GM12878 (cell line): Measurements from ENCODE around the gene SMARCC1. TPM values are rescaled to one million over a fixed set of nuclear protein-coding genes. Genes with fewer than 3 reads are reported as not detected.

Experiments used
- ATAC-seq: fragments of 200-7000 bp; cut with Tn5 transposase; 3 replicates; pipeline ENCODE4 v1.9.1; 2020; ENCODE audit warnings: mild to moderate bottlenecking, moderate library complexity
- BruUV-seq: library from RNA; stranded (reverse); fragments of 400-500 nt; replicated peaks from 2 replicates; lab custom pipeline; 2021; lab: Mats Ljungman, UMichigan
- CTCF ChIA-PET: fragments of 300-600 bp; sonication (Branson Sonifier 250); formaldehyde crosslinking; extraction: SDS; loops from one replicate; lab custom pipeline; 2021; ENCODE audit warnings: inconsistent platforms; lab: Yijun Ruan, JAX
- POLR2A ChIA-PET: fragments of 350-600 bp; formaldehyde crosslinking; extraction: SDS; loops from one replicate; lab custom pipeline; 2021; ENCODE audit warnings: inconsistent platforms; lab: Charles Lee
- RAD21 ChIA-PET: fragments of 300-600 bp; sonication (Branson Sonifier 250); formaldehyde crosslinking; loops from one replicate; lab custom pipeline; 2023; ENCODE audit warnings: antibody characterized with exemption; ENCODE audit not compliant: unreplicated experiment; lab: Charles Lee
- SMC1A ChIA-PET: fragments of 300-600 bp; sonication (Branson Sonifier 250); formaldehyde crosslinking; loops from one replicate; lab custom pipeline; 2023; ENCODE audit not compliant: unreplicated experiment, uncharacterized antibody; lab: Charles Lee
- DNase-seq: peaks from one replicate; pipeline ENCODE4 v3.0.0-alpha.2; 2011; ENCODE audit warnings: low read depth, low spot score
- FAIRE-seq: peaks from 3 replicates; lab custom pipeline; 2011; peaks lifted over from hg19 to GRCh38; lab: Jason Lieb, UNC
- H2AFZ ChIP-seq: 2 replicates; pipeline ENCODE4 v1.6.0; 2011; ENCODE audit warnings: low read depth, low read length, control low read depth; ENCODE audit not compliant: control insufficient read depth
- H3K27ac ChIP-seq: 2 replicates; pipeline ENCODE4 v1.5.1; 2011; ENCODE audit warnings: control low read depth; ENCODE audit not compliant: control insufficient read depth, insufficient read depth
- H3K27me3 ChIP-seq, 2 experiments: replicated peaks in 1 of 2; 2 replicates each; pipeline versions ENCODE4 v1.6.0 to v1.6.1; 2011; ENCODE audit warnings: low read length in 1 of 2; ENCODE audit not compliant: control insufficient read depth in 2 of 2, insufficient read depth in 2 of 2
- H3K36me3 ChIP-seq, 2 experiments: 2 replicates each; pipeline ENCODE4 v1.5.1; 2011; ENCODE audit warnings: low read length in 1 of 2; ENCODE audit not compliant: control insufficient read depth in 2 of 2, insufficient read depth in 2 of 2
- H3K4me1 ChIP-seq: 2 replicates; pipeline ENCODE4 v1.6.1; 2011; ENCODE audit warnings: mild to moderate bottlenecking, low read length, moderate library complexity, mixed read lengths; ENCODE audit not compliant: control insufficient read depth, insufficient read depth
- H3K4me2 ChIP-seq: 2 replicates; pipeline ENCODE4 v1.6.0; 2011; ENCODE audit warnings: control low read depth; ENCODE audit not compliant: control insufficient read depth, insufficient read depth
- H3K4me3 ChIP-seq: fragments of 200-600 bp; sonication (generic); 2 replicates; pipeline ENCODE4 v1.5.1; 2016
- H3K79me2 ChIP-seq: 2 replicates; pipeline ENCODE4 v1.6.0; 2011; ENCODE audit warnings: low read length; ENCODE audit not compliant: control insufficient read depth, insufficient read depth
- H3K9ac ChIP-seq: 2 replicates; pipeline ENCODE4 v1.8.0; 2011; ENCODE audit warnings: low read length, control low read depth, mixed read lengths; ENCODE audit not compliant: control insufficient read depth, insufficient read depth
- H3K9me3 ChIP-seq: replicated peaks from 3 replicates; pipeline ENCODE4 v1.5.1; 2011; ENCODE audit warnings: mild to moderate bottlenecking, low read length; ENCODE audit not compliant: control insufficient read depth, insufficient read depth
- H4K20me1 ChIP-seq: 2 replicates; pipeline ENCODE4 v1.6.0; 2011; ENCODE audit not compliant: control insufficient read depth, insufficient read depth
- CHD1 ChIP-seq: IDR thresholded peaks from 2 replicates; pipeline ENCODE4 v1.6.1; 2012; ENCODE audit warnings: low read depth, low read length, improper control_type of control experiment
- EED ChIP-seq: sonication (generic); IDR thresholded peaks from 2 replicates; pipeline ENCODE4 v1.6.1; 2016; ENCODE audit warnings: antibody characterized with exemption, low read depth
- EGR1 ChIP-seq, 2 experiments: IDR thresholded peaks; 1 replicate in 1 of 2; 2 replicates in 1 of 2; pipeline ENCODE4 v1.6.1; 2011 to 2012; ENCODE audit warnings: low read depth in 2 of 2, low read length in 2 of 2, borderline replicate concordance in 1 of 2, mild to moderate bottlenecking in 1 of 2, moderate library complexity in 1 of 2
- ELK1 ChIP-seq: IDR thresholded peaks from 2 replicates; pipeline ENCODE4 v1.6.1; 2012; ENCODE audit warnings: low read depth, low read length, improper control_type of control experiment
- EP300 ChIP-seq, 2 experiments: fragments of 150-350 bp in 1 of 2; IDR thresholded peaks; 2 replicates each; pipeline ENCODE4 v1.6.1; 2011 to 2012; ENCODE audit warnings: low read depth in 2 of 2, low read length in 2 of 2, borderline replicate concordance in 1 of 2, improper control_type of control experiment in 1 of 2, inconsistent platforms in 1 of 2; ENCODE audit not compliant: control insufficient read depth in 1 of 2
- ETV6 ChIP-seq, 2 experiments: fragments of 450-650 bp in 1 of 2; IDR thresholded peaks in 1 of 2; conservative IDR thresholded peaks in 1 of 2; 2 replicates each; pipeline ENCODE4 v1.6.1; 2014; ENCODE audit warnings: antibody characterized with exemption in 1 of 2, borderline replicate concordance in 1 of 2, low read depth in 1 of 2, mild to moderate bottlenecking in 1 of 2, moderate library complexity in 1 of 2
- EZH2 ChIP-seq: IDR thresholded peaks from 2 replicates; pipeline ENCODE4 v1.6.1; 2012; ENCODE audit warnings: low read depth, mild to moderate bottlenecking, control low read depth, inconsistent platforms, low read length, borderline replicate concordance; ENCODE audit not compliant: control insufficient read depth
- IKZF2 ChIP-seq, 2 experiments: fragments of 450-650 bp; IDR thresholded peaks; 2 replicates each; pipeline ENCODE4 v1.6.1; 2017; ENCODE audit warnings: mild to moderate bottlenecking in 2 of 2, moderate library complexity in 2 of 2
- MEF2A ChIP-seq: IDR thresholded peaks from 2 replicates; pipeline ENCODE4 v1.6.1; 2011; ENCODE audit warnings: low read depth, mild to moderate bottlenecking, low read length, moderate library complexity; ENCODE audit not compliant: insufficient read depth
- MLLT1 ChIP-seq: fragments of 450-650 bp; IDR thresholded peaks from 2 replicates; pipeline ENCODE4 v1.6.1; 2016; ENCODE audit warnings: mild to moderate bottlenecking
- MYB ChIP-seq: fragments of 150-350 bp; IDR thresholded peaks from 2 replicates; pipeline ENCODE4 v1.6.1; 2014; ENCODE audit warnings: mild to moderate bottlenecking, low read depth, low read length, borderline replicate concordance
- NR2C1 ChIP-seq: fragments of 450-650 bp; IDR thresholded peaks from 2 replicates; pipeline ENCODE4 v1.6.1; 2017; ENCODE audit warnings: antibody characterized with exemption, mild to moderate bottlenecking, moderate library complexity
- PRDM15 ChIP-seq: fragments of 450-650 bp; formaldehyde crosslinking; IDR thresholded peaks from 2 replicates; pipeline ENCODE4 v1.4.0; 2020; ENCODE audit warnings: mild to moderate bottlenecking, moderate library complexity
- RBBP5 ChIP-seq: fragments of 200-600 bp; sonication (generic); conservative IDR thresholded peaks from 2 replicates; pipeline ENCODE4 v1.6.1; 2016
- USF2 ChIP-seq: IDR thresholded peaks from 2 replicates; pipeline ENCODE4 v1.6.1; 2011; ENCODE audit warnings: low read depth, low read length, improper control_type of control experiment, borderline replicate concordance
- WGBS: methylation state at CpG from one replicate; pipeline ENCODE4 v1.1.6; 2016; ENCODE audit warnings: low lambda C conversion rate; ENCODE audit not compliant: insufficient replicate concordance, insufficient coverage; ENCODE audit errors: missing lambda C conversion rate; 5-methylcytosine and 5-hydroxymethylcytosine counted together
- in situ Hi-C: fragments of 300-500 bp; cut with MboI; formaldehyde crosslinking; loops from 9 replicates; pipeline ENCODE4 v1.14.3; 2018; ENCODE audit warnings: mixed read lengths
- intact Hi-C: fragments of 100-400 bp; cut with micrococcal nuclease; formaldehyde crosslinking; loops from one replicate; pipeline ENCODE4 v1.14.2; 2022; ENCODE audit not compliant: unreplicated experiment
- polyA plus RNA-seq, 11 experiments: library from polyadenylated mRNA; depleted of rRNA in 4 of 11; unstranded in 6 of 11; stranded (reverse) in 5 of 11; fragments of >200 nt; fragmentation: Nextera tagmentation in 4 of 11; fragmentation: Illumina TruSeq in 1 of 11; extraction: Ambion mirVana in 4 of 11; extraction: Trizol in 1 of 11; gene quantifications; 1 replicate in 1 of 11; 2 replicates in 10 of 11; pipeline versions ENCODE4 v1.2.1 to v1.2.3, GENCODE V29; 2011 to 2016; ENCODE audit warnings: inconsistent platforms in 2 of 11, missing spikeins in 2 of 11, low read depth in 1 of 11
- total RNA-seq, 4 experiments: library from RNA; depleted of rRNA in 3 of 4; stranded (reverse); fragments of >200 nt in 3 of 4; fragmentation: Illumina TruSeq in 1 of 4; extraction: Trizol in 1 of 4; gene quantifications; 2 replicates each; pipeline versions ENCODE4 v1.2.1 to v1.2.3, GENCODE V29; 2013 to 2021

The SMARCC1 gene
- total and polyA plus RNA-seq, 10 of the 15 experiments (the other 5 are each of a cell fraction or from before 2014, with no cell fraction given): 26.6 to 147 (median 57.1) TPM

GRCh38 chr3:47610583-47610982 lies 171.1 kb downstream of the SMARCC1 start:
- 67% methylated on average over 3 of the region's 3 CpGs for WGBS

More at GRCh38 chr3:47610583-47610982, 171.1 kb downstream of the SMARCC1 start:
- ChIA-PET RAD21 (interaction anchor here (0.6 kb wide), 1 partner anchor 14 kb away, joined by 3 read pairs; no protein-coding TSS in a partner anchor), SMC1A (no interaction called here), POLR2A (no interaction called here)
- Histone ChIP-seq H3K4me1 (no peaks in the 10 kb centered on the region), H3K4me2 (no peak overlapping the region), H3K27me3 (no peaks in the 10 kb centered on the region), H3K79me2 (no peaks in the 10 kb centered on the region), H3K36me3 (peaks cover 6 to 30% of the 10 kb centered on the region in 2 experiments), H4K20me1 (no peaks in the 10 kb centered on the region), H3K9ac (no peak overlapping the region)
- intact Hi-C loops: no loop called here
- ATAC-seq (no peak), DNase-seq (no peak)
- in situ Hi-C loops: no loop called here
- TF ChIP-seq MYB: no peak
- TF ChIP-seq EED: no peak
- TF ChIP-seq MLLT1: no peak
- TF ChIP-seq CHD1: no peak
- TF ChIP-seq USF2: no peak
- TF ChIP-seq EP300 (IDR thresholded peaks at IDR 0.05; ENCODE audit: borderline replicate concordance in 1 of 2, control insufficient read depth in 1 of 2, low read depth in 2 of 2, low read length in 2 of 2): no peak
- TF ChIP-seq EZH2: no peak
- TF ChIP-seq EGR1 (IDR thresholded peaks at IDR 0.05; ENCODE audit: borderline replicate concordance in 1 of 2, low read depth in 2 of 2, low read length in 2 of 2): no peak
- TF ChIP-seq ETV6 (conservative IDR thresholded peaks at IDR 0.05 in 1 of 2, IDR thresholded peaks at IDR 0.05 in 1 of 2; ENCODE audit: borderline replicate concordance in 1 of 2, low read depth in 1 of 2): no peak
- TF ChIP-seq ELK1: no peak
- TF ChIP-seq MEF2A: no peak
- no peak for TF ChIP-seq PRDM15
- no peak for TF ChIP-seq IKZF2 (IDR thresholded peaks at IDR 0.05)
- TF ChIP-seq NR2C1: no peak
- TF ChIP-seq RBBP5: no peak
- TF ChIP-seq, all 136 proteins: peak for 0
- Histone ChIP-seq H3K4me3 (no peak overlapping the region), H2AFZ (no peak overlapping the region), H3K9me3 (no peaks in the 10 kb centered on the region), H3K27ac (no peak overlapping the region)
- no TSS peak for BruUV-seq
- CTCF ChIA-PET: no interaction called here
- FAIRE-seq: no peak
